H1 (cell line): Measurements from ENCODE around the gene LIPC. TPM values are rescaled to one million over a fixed set of nuclear protein-coding genes. Genes with fewer than 3 reads are reported as not detected.

Source experiments
- JUN ChIP-seq: IDR thresholded peaks from 2 replicates; pipeline ENCODE4 v1.6.1; 2011; ENCODE audit warnings: low read depth, mild to moderate bottlenecking, improper control_type of control experiment, low read length
- RXRA ChIP-seq: IDR thresholded peaks from 2 replicates; pipeline ENCODE4 v1.6.1; 2011; ENCODE audit warnings: low read depth, mild to moderate bottlenecking, low read length, moderate library complexity; ENCODE audit not compliant: insufficient read depth
- polyA plus RNA-seq, 7 experiments: library from polyadenylated mRNA; depleted of rRNA in 3 of 7; stranded (reverse) in 5 of 7; unstranded in 2 of 7; fragments of >200 nt in 5 of 7; fragments of 200-250 nt in 2 of 7; gene quantifications; 1 replicate in 5 of 7; 2 replicates in 1 of 7; 4 replicates in 1 of 7; pipeline versions ENCODE4 v1.2.1 to v1.2.3, GENCODE V29; 2011 to 2013; ENCODE audit warnings: missing spikeins in 2 of 7, mixed read lengths in 2 of 7
- total RNA-seq: library from RNA; stranded (reverse); fragmentation: NEBNext Ultra II Directional; extraction: Animal tissue kit (Norgen Biotek cat#: 25700); gene quantifications from 2 replicates; pipeline ENCODE4 v1.2.1, GENCODE V29; 2021

Gene LIPC
- total and polyA plus RNA-seq, 2 of the 8 experiments (the other 6 are each of a cell fraction or from before 2014, with no cell fraction given) = not detected

GRCh38 chr15:58459045-58459444 lies 27.3 kb downstream of the LIPC start (continued):
- TF ChIP-seq RXRA (no peak), JUN (no peak)
